H1 (cell line): ENCODE results near the gene MARCHF9. TPM values are rescaled to one million over a fixed set of nuclear protein-coding genes. Genes with fewer than 3 reads are reported as not detected.

Experiments
- BCL11A ChIP-seq, 2 experiments: IDR thresholded peaks; one replicate each; pipeline ENCODE4 v1.6.1; 2011; ENCODE audit warnings: low read depth in 2 of 2, low read length in 2 of 2, mild to moderate bottlenecking in 2 of 2
- CBX5 ChIP-seq: fragments of 300-800, 300-1000 bp; sonication (generic); IDR thresholded peaks from 2 replicates; pipeline ENCODE4 v1.7.1; 2016; ENCODE audit warnings: antibody characterized with exemption, low read length, low read depth
- EGR1 ChIP-seq: IDR thresholded peaks from 2 replicates; pipeline ENCODE4 v1.6.1; 2011; ENCODE audit warnings: low read depth, low read length, borderline replicate concordance
- NANOG ChIP-seq: IDR thresholded peaks from 2 replicates; pipeline ENCODE4 v1.6.1; 2011; ENCODE audit warnings: low read length, low read depth, mild to moderate bottlenecking, inconsistent platforms; ENCODE audit not compliant: insufficient read depth, poor library complexity, severe bottlenecking
- RXRA ChIP-seq: IDR thresholded peaks from 2 replicates; pipeline ENCODE4 v1.6.1; 2011; ENCODE audit warnings: low read depth, mild to moderate bottlenecking, low read length, moderate library complexity; ENCODE audit not compliant: insufficient read depth
- SAP30 ChIP-seq: fragments of 300-600 bp; sonication (generic); IDR thresholded peaks from 2 replicates; pipeline ENCODE4 v1.7.1; 2012; ENCODE audit warnings: low read length, moderate library complexity, mild to moderate bottlenecking, inconsistent platforms; ENCODE audit not compliant: insufficient read depth, insufficient replicate concordance
- polyA plus RNA-seq, 7 experiments: library from polyadenylated mRNA; depleted of rRNA in 3 of 7; stranded (reverse) in 5 of 7; unstranded in 2 of 7; fragments of >200 nt in 5 of 7; fragments of 200-250 nt in 2 of 7; gene quantifications; 1 replicate in 5 of 7; 2 replicates in 1 of 7; 4 replicates in 1 of 7; pipeline versions ENCODE4 v1.2.1 to v1.2.3, GENCODE V29; 2011 to 2013; ENCODE audit warnings: missing spikeins in 2 of 7, mixed read lengths in 2 of 7
- total RNA-seq: library from RNA; stranded (reverse); fragmentation: NEBNext Ultra II Directional; extraction: Animal tissue kit (Norgen Biotek cat#: 25700); gene quantifications from 2 replicates; pipeline ENCODE4 v1.2.1, GENCODE V29; 2021
- TF ChIP-seq, protein P1 (sequence below): IDR thresholded peaks from 2 replicates; pipeline ENCODE4 v1.6.1; 2012; ENCODE audit warnings: inconsistent platforms

Gene MARCHF9
- total and polyA plus RNA-seq, 2 of the 8 experiments (the other 6 are each of a cell fraction or from before 2014, with no cell fraction given) = 6.4 to 7.8 TPM

DNA sequence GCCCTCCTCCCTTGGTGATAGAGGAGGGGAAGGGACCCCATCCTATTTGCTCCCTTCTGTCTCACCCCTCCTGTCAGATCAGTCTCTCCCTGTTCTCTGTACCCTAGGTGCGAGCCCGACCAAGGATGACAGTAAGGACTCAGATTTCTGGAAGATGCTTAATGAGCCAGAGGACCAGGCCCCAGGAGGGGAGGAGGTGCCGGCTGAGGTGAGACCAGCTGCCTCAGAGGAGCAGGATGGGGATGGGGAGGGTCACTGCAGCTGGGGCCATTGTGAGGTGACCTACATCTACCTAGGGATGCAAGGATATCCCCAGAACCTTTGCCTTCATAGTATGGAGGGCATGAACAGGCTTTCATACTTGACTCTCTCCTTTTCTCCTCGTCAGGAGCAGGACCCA, 38.6 kb upstream of the MARCHF9 start (continued):
- TF ChIP-seq SAP30 (no peak), NANOG (no peak), CBX5 (no peak), EGR1 (no peak), BCL11A (IDR thresholded peaks at IDR 0.05; ENCODE audit: low read depth in 2 of 2, low read length in 2 of 2) (no peak), RXRA (no peak)
- TF ChIP-seq, protein P1, sequence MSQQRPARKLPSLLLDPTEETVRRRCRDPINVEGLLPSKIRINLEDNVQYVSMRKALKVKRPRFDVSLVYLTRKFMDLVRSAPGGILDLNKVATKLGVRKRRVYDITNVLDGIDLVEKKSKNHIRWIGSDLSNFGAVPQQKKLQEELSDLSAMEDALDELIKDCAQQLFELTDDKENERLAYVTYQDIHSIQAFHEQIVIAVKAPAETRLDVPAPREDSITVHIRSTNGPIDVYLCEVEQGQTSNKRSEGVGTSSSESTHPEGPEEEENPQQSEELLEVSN = no peak
